AG08396 (cell line): ENCODE results near the gene PITRM1.

Source experiments
- DNase-seq: peaks from one replicate; pipeline ENCODE4 v3.0.0; 2012; ENCODE audit warnings: low spot score, mixed read lengths

PITRM1 gene

GRCh38 chr10:3139216-3139910 is 33.2 kb downstream of the PITRM1 start:
- DNase-seq, result no peak

- no peak for DNase-seq
These were observed 34.4 kb downstream of the PITRM1 start for GRCh38 chr10:3137958-3138726.

GRCh38 chr10:3136763-3137611 is 35.6 kb downstream of the PITRM1 start:
- DNase-seq, result peak; percentile 81

GRCh38 chr10:3136336-3136735 is 36.2 kb downstream of the PITRM1 start:
- no peak for DNase-seq

GRCh38 chr10:3135006-3135405 is 37.6 kb downstream of the PITRM1 start:
- DNase-seq, result no peak

GRCh38 chr10:3133948-3134347 is 38.6 kb downstream of the PITRM1 start:
- no peak for DNase-seq

- no peak for DNase-seq
These were observed 40.3 kb downstream of the PITRM1 start for GRCh38 chr10:3132036-3133025.

GRCh38 chr10:3131098-3131497 is 41.5 kb downstream of the PITRM1 start:
- DNase-seq, result no peak

- no peak for DNase-seq
These were observed 42.8 kb downstream of the PITRM1 start for GRCh38 chr10:3129581-3130340.

- DNase-seq, result no peak
These were observed 44.0 kb downstream of the PITRM1 start for GRCh38 chr10:3128379-3129130.

- no peak for DNase-seq
These were observed 44.7 kb downstream of the PITRM1 start for GRCh38 chr10:3127921-3128320.

- DNase-seq, result no peak
These were observed 45.7 kb downstream of the PITRM1 start for GRCh38 chr10:3126741-3127346.

GRCh38 chr10:3126249-3126648 is 46.3 kb downstream of the PITRM1 start:
- DNase-seq, result no peak

- no peak for DNase-seq
These were observed 46.9 kb downstream of the PITRM1 start for GRCh38 chr10:3125527-3126170.

GRCh38 chr10:3124412-3125175 is 48.0 kb downstream of the PITRM1 start:
- DNase-seq, result no peak

- DNase-seq, result no peak
These were observed 48.8 kb downstream of the PITRM1 start for GRCh38 chr10:3123571-3124411.

GRCh38 chr10:3122486-3123205 is 49.9 kb downstream of the PITRM1 start:
- DNase-seq, result no peak
